ENCODE measurements around the gene WDR3.

GRCh38 chr1:118013938-118014337, 84.4 kb downstream of the WDR3 start:
- no peak for TF ChIP-seq RAD21 (IDR thresholded peaks at IDR 0.05; ENCODE audit: low read depth)
- no peak for TF ChIP-seq MAX (IDR thresholded peaks at IDR 0.05)
- TF ChIP-seq TAF1 (IDR thresholded peaks at IDR 0.05; ENCODE audit: low read depth), result no peak
- no peak for TF ChIP-seq YY1 (IDR thresholded peaks at IDR 0.05; ENCODE audit: low read depth)
- no peak for TF ChIP-seq NFIC (IDR thresholded peaks at IDR 0.05)
- TF ChIP-seq EP300 (IDR thresholded peaks at IDR 0.05; ENCODE audit: borderline replicate concordance), result no peak
- TF ChIP-seq REST (IDR thresholded peaks at IDR 0.05; ENCODE audit: low read depth), result no peak
- TF ChIP-seq CEBPB (IDR thresholded peaks at IDR 0.05), result no peak
- no peak for TF ChIP-seq FOXM1 (IDR thresholded peaks at IDR 0.05; ENCODE audit: borderline replicate concordance, low read depth)
- no peak for TF ChIP-seq USF1 (IDR thresholded peaks at IDR 0.05)
